Astrocyte of the spinal cord (primary cell): ENCODE data around the gene RAPGEF3.

ENCODE experiments used
- DNase-seq: peaks from one replicate; pipeline ENCODE4 v3.0.0; 2011; ENCODE audit warnings: low read depth, low spot score
- H3K4me3 ChIP-seq: 2 replicates; pipeline ENCODE4 v1.5.1; 2011; ENCODE audit warnings: low read depth, mild to moderate bottlenecking, low read length, moderate library complexity
- CTCF ChIP-seq: IDR thresholded peaks from 2 replicates; pipeline ENCODE4 v1.5.1; 2012; ENCODE audit warnings: low read depth, mild to moderate bottlenecking, low read length, inconsistent platforms
- in situ Hi-C: cut with HindIII; loops from 2 replicates; pipeline ENCODE4 v1.10.0; 2017; ENCODE audit warnings: low sequenced_read_pairs

The RAPGEF3 gene

GRCh38 chr12:47781479-47782371 lies 23.0 kb upstream of the RAPGEF3 start:
- DNase-seq, result no peak
- in situ Hi-C loops, result no loop called here
- no peak overlapping the region for H3K4me3 ChIP-seq
- no peak for TF ChIP-seq CTCF

GRCh38 chr12:47779943-47780504 lies 21.3 kb upstream of the RAPGEF3 start:
- no peak overlapping the region for H3K4me3 ChIP-seq
- DNase-seq, result no peak
- in situ Hi-C loops, result no loop called here
- TF ChIP-seq CTCF, result no peak

- peak; percentile 87 for DNase-seq
- in situ Hi-C loops, result no loop called here
- H3K4me3 ChIP-seq, result no peak overlapping the region
- TF ChIP-seq CTCF, result peak; percentile 93
Observed at GRCh38 chr12:47779301-47779942, 20.7 kb upstream of the RAPGEF3 start.

- no peak for DNase-seq
- TF ChIP-seq CTCF, result no peak
- no peak overlapping the region for H3K4me3 ChIP-seq
- in situ Hi-C loops, result no loop called here
Observed at GRCh38 chr12:47778881-47779280, 20.2 kb upstream of the RAPGEF3 start.

- H3K4me3 ChIP-seq, result no peak overlapping the region
- no peak for TF ChIP-seq CTCF
- DNase-seq, result no peak
- in situ Hi-C loops, result no loop called here
Observed at GRCh38 chr12:47777741-47778558, 19.3 kb upstream of the RAPGEF3 start.

- TF ChIP-seq CTCF, result no peak
Observed at GRCh38 chr12:47777151-47777550, 18.5 kb upstream of the RAPGEF3 start.

More at GRCh38 chr12:47777151-47777550, 18.5 kb upstream of the RAPGEF3 start:
- no peak overlapping the region for H3K4me3 ChIP-seq
- in situ Hi-C loops, result no loop called here
- no peak for DNase-seq
